ENCODE data around the gene TRPV6.

TRPV6 gene

DNA sequence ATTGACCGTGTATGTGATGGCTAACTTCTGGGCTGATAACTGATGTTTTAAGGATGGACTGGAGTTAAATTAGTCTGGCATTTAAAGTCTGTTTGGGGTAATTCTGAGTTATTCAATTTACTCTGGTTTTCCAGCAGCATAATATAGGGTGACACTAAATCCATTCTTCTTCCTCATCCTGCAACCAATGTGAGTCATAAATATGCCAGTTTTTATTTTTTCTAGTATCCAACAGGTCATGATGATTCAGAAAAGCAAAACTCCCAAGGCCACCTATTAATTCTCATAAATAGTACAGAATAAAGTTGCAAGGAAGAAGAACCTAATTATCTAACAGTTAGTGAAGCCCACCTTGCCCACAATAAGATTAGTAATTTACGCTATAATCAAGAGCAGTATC, 38.2 kb downstream of the TRPV6 start:
- peaks cover 2% of the 10 kb centered on the region for H3K4me1 Mint-ChIP-seq (ENCODE audit: low read depth)
- peaks cover 36% of the 10 kb centered on the region for H3K27me3 Mint-ChIP-seq (ENCODE audit: low read depth)
- H3K9me3 Mint-ChIP-seq: no peaks in the 10 kb centered on the region
- H3K27ac Mint-ChIP-seq: no peak overlapping the region
- no peaks in the 10 kb centered on the region for H3K36me3 Mint-ChIP-seq (ENCODE audit: low read depth)
- H3K4me3 Mint-ChIP-seq: no peak overlapping the region

DNA sequence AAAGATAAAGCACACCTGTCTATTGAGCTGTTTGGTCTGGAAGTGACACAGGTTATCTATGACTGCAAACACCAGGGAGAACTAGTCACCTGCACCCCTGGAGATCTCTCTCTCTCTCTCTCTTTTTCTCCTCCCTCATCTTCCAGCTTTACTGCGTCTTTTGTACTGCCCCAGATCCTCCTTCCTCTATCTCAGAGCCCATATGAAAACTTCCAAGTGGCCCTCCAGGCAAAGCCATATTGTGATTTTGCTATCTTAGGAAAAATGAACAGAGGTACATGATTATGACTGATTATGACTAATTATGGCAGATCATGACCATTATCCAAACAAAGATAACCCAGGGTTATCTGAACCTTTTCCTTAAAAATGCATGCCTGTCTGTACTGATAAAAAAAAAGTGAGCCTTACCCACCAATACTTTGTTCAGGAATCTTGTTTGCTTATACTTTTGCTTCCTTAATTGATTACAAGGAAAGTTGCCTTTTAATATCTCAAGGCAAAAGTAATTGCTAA, 43.2 kb downstream of the TRPV6 start:
- Mint-ChIP-seq H3K27me3 (ENCODE audit: low read depth) (peaks cover 16% of the 10 kb centered on the region), H3K36me3 (ENCODE audit: low read depth) (no peaks in the 10 kb centered on the region), H3K4me3 (no peak overlapping the region), H3K9me3 (no peaks in the 10 kb centered on the region), H3K4me1 (ENCODE audit: low read depth) (no peaks in the 10 kb centered on the region), H3K27ac (no peak overlapping the region)

DNA sequence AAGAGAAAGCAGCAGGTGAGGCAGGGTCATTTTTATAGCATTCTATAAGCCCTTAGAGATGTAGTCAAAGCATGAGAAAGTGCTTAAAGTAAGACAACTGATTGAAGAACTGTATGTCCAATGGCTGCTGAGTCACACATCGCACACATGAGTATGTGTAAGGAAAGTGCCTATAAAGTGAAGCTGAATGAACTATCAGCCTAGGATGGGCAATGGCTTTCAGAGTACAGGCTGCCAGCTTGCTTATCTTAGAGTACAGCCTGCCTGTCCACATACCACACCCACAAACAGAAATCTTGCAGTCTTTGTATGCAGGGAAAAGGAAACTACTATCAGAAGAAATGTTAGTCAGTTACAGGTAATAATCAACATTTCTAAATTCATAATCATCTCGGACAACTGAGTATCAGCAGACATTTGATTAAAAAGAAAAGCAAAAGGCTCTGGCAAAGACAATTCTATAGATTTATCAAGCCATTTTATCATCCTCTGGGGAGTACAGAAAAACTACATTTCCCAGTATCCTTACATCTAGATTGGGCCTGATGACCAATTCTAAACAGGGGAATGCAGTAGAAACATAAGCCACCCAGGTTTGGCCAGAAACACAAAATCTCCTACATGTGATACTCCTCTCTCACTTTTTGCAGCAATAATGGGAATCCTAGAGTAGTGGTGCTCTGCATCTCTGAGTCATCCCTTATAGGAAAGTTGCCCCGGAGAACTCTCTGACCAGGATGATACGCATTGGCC, 46.9 kb downstream of the TRPV6 start:
- Mint-ChIP-seq H3K4me1 (ENCODE audit: low read depth) (peaks cover 9% of the 10 kb centered on the region), H3K27ac (no peak overlapping the region), H3K4me3 (no peak overlapping the region), H3K9me3 (no peaks in the 10 kb centered on the region), H3K36me3 (ENCODE audit: low read depth) (no peaks in the 10 kb centered on the region), H3K27me3 (ENCODE audit: low read depth) (peaks cover 17% of the 10 kb centered on the region)

DNA sequence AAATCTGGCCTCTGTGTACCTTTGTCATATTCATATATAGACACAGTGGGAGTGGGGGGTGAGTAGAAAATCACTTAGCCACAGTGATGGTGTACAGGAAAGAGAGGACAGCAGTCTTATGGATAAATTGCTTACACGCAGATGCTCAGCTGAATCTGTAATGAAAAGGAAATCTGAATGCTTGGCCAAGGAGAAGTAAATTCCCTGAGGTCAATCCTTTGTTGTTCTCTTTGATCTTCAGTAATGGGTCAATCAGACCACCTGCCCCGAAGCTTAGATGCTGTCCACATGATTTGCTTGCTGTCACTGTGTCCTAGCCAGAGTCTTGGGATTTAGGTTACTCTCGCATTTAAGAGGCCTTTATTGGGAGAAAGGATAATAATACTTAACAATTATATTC, 49.1 kb downstream of the TRPV6 start:
- H3K27me3 Mint-ChIP-seq (ENCODE audit: low read depth): peaks cover 6% of the 10 kb centered on the region
- peaks cover 11% of the 10 kb centered on the region for H3K4me1 Mint-ChIP-seq (ENCODE audit: low read depth)
- H3K27ac Mint-ChIP-seq: no peak overlapping the region
- H3K36me3 Mint-ChIP-seq (ENCODE audit: low read depth): no peaks in the 10 kb centered on the region
- no peak overlapping the region for H3K4me3 Mint-ChIP-seq
- H3K9me3 Mint-ChIP-seq: no peaks in the 10 kb centered on the region

DNA sequence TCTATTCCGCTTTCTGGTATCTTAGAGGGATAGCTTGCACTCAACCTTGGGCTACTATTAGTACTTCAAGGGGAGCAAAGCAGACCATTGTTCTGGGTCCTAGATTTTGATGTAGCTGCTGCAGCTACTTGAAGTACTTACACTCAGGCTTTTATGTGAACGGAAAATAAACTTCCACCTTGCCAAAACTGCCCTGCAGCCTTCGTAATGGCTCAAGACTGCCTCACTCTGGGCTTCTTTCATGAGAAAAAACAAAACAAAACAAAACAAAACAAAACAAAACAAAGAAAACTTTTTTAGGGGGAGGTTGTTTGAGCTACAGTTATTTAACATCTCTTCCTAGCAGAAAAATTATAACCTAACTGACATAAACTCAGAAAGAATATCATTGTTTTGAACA, 50.1 kb downstream of the TRPV6 start:
- H3K4me3 Mint-ChIP-seq: no peak overlapping the region
- H3K27ac Mint-ChIP-seq: peak overlapping the region; percentile 3
- H3K36me3 Mint-ChIP-seq (ENCODE audit: low read depth): no peaks in the 10 kb centered on the region
- peaks cover 16% of the 10 kb centered on the region for H3K4me1 Mint-ChIP-seq (ENCODE audit: low read depth)
- peaks cover 4% of the 10 kb centered on the region for H3K27me3 Mint-ChIP-seq (ENCODE audit: low read depth)
- H3K9me3 Mint-ChIP-seq: no peaks in the 10 kb centered on the region

DNA sequence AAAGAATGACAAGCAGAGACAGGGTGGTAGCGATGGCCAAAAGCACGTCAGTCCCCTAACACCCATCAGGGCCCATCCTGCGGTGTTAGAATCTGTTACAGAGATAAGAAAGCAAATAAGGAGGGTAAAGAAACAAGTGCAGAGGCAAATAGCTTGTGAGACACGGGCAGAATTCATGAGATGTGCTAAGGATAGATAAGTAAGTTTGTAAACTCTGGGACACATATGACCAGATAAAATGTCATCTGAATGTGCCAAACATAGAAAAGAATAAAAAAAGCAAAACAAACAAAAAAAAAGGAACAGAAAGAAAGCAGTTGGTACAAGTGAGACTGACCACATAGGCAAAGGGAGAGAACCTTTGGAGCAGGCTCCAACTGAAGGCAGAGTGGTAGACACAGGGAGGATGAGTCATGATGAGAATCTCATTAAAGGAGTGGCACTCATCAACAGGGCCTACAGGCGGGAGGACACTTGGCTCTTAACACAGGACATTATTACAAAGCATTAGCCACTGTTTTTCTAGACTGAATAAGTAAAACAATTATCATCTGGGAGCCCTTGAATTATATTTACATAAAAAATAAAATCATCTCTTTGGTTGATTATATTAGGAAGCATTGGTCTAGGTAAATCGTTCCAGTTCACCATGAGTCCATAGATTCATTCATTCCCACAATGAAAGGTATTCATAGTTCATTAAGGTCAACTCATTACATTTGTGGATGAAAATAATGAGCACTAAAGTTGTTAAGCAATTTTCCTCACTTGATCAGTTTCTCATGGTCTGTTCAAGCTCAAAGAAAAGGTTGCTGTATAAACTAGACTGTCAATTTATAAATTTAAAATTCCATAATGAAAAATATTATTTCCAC, 52.1 kb downstream of the TRPV6 start:
- Mint-ChIP-seq H3K4me1 (ENCODE audit: low read depth) (peaks cover 16% of the 10 kb centered on the region), H3K9me3 (no peaks in the 10 kb centered on the region), H3K4me3 (no peak overlapping the region), H3K27ac (no peak overlapping the region), H3K27me3 (ENCODE audit: low read depth) (peaks cover 9% of the 10 kb centered on the region), H3K36me3 (ENCODE audit: low read depth) (no peaks in the 10 kb centered on the region)

DNA sequence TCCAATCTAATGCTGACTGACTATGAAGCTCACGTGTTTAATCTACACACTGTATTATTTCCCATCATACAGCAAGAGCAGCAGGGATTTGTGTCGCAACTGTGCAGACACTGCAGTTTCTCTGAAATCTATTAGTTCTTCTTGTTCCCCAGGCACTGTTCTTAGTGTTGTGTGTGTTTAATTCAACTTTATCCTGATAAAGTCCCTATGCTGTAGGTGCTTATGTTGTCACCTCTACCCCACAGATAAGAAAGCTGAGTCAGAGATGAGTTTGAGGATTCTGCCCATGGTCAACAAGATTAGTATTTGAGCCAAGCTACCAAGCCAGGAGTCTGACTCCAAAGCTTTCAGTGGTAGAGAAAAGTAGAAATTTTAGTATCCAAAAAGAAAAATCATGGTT, 53.1 kb downstream of the TRPV6 start:
- Mint-ChIP-seq H3K27me3 (ENCODE audit: low read depth) (peaks cover 15% of the 10 kb centered on the region), H3K4me1 (ENCODE audit: low read depth) (peaks cover 16% of the 10 kb centered on the region), H3K36me3 (ENCODE audit: low read depth) (no peaks in the 10 kb centered on the region), H3K9me3 (no peaks in the 10 kb centered on the region), H3K27ac (no peak overlapping the region), H3K4me3 (no peak overlapping the region)

DNA sequence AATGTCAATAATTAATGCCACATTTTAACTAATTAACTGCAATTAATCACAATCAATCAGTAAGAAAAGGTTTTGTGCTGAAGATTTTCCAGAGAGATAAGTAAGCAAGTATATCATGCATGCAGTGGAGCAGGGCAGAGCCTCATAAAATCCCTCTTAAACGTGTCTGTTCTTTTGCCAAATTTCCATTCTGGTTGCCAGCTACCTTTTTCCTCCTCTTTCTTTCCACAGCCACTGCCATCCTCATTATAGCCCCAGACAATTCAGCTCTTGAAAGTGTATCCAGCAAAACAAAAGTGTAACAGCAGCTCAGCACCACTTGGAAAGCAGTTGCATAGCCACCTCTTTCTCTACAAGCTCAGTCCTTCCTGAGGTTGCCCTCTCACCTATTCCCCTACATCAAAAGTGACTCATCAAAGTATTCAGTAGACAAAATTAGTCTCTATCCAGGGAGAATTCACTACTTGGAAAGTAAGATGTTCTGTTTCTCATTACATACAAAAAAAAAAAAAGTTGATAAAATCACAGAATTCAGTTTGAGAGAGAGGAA, 57.5 kb downstream of the TRPV6 start:
- H3K4me3 Mint-ChIP-seq: no peak overlapping the region
- H3K27ac Mint-ChIP-seq: no peak overlapping the region
- H3K9me3 Mint-ChIP-seq: peaks cover 3% of the 10 kb centered on the region
- peaks cover 33% of the 10 kb centered on the region for H3K27me3 Mint-ChIP-seq (ENCODE audit: low read depth)
- H3K36me3 Mint-ChIP-seq (ENCODE audit: low read depth): peaks cover 3% of the 10 kb centered on the region
- H3K4me1 Mint-ChIP-seq (ENCODE audit: low read depth): peaks cover 7% of the 10 kb centered on the region

DNA sequence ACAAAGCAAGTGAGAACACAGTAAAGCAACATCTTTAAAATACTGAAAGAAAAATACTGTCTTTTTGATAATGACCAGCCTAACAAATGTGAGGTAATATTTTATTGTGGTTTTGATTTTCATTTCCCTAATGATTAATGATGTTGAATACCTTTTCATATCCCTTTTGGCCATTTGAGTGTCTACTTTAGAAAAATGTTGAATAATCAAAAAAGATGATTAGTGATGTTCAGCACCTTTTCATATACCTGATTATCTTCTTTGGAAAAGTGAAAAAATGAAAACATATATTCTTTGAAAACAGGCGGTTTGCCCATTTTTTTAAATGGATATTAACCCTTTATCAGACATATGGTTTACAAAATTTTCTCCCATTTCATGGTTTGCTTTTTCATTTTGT, 62.8 kb downstream of the TRPV6 start:
- peaks cover 52% of the 10 kb centered on the region for H3K27me3 Mint-ChIP-seq (ENCODE audit: low read depth)
- H3K27ac Mint-ChIP-seq: no peak overlapping the region
- H3K4me1 Mint-ChIP-seq (ENCODE audit: low read depth): peaks cover 11% of the 10 kb centered on the region
- peaks cover 3% of the 10 kb centered on the region for H3K9me3 Mint-ChIP-seq
- peaks cover 4% of the 10 kb centered on the region for H3K36me3 Mint-ChIP-seq (ENCODE audit: low read depth)
- H3K4me3 Mint-ChIP-seq: no peak overlapping the region

Data from T-helper 1 cell treated with Interleukin-12 subunit alpha and Interleukin-12 subunit beta and Interleukin-4 antibody, amounts not matched to agents 30 μg/mL and 1 μg/mL, for 36 hours (primary cell).